Measurements from ENCODE around the gene PAK2. TPM values are rescaled to one million over a fixed set of nuclear protein-coding genes. Genes with fewer than 3 reads are reported as not detected.
"Not testable (repeated sequence)": the region's sequence is repeated elsewhere in the genome, so short reads cannot be mapped to it uniquely, and the experiment has no call there.

PAK2 gene
- total RNA-seq (2014; rRNA removed; shearing (Covaris generic)) = 26.8 and 29.5 TPM in 2 replicates

- DNase-seq (ENCODE audit: low spot score) = peak; percentile 90
These were observed at the start of gene PAK2 for GRCh38 chr3:196739671-196740480. Gene PAK2 (plus strand): TSS chr3:196739857. CDS start chr3:196782647, 42,790 bp downstream.

- no peak for DNase-seq (ENCODE audit: low spot score)
These were observed 49.6 kb upstream of the PAK2 start for GRCh38 chr3:196689941-196690660.

GRCh38 chr3:196691386-196691785, 48.3 kb upstream of the PAK2 start:
- no peak for DNase-seq (ENCODE audit: low spot score)

GRCh38 chr3:196694202-196694638, 45.4 kb upstream of the PAK2 start:
- no peak for DNase-seq (ENCODE audit: low spot score)

- DNase-seq (ENCODE audit: low spot score) = no peak
These were observed 44.5 kb upstream of the PAK2 start for GRCh38 chr3:196694941-196695848.

- no peak for DNase-seq (ENCODE audit: low spot score)
These were observed 43.8 kb upstream of the PAK2 start for GRCh38 chr3:196695849-196696226.

GRCh38 chr3:196697270-196697669, 42.4 kb upstream of the PAK2 start:
- no peak for DNase-seq (ENCODE audit: low spot score)

GRCh38 chr3:196699749-196700148, 39.9 kb upstream of the PAK2 start:
- DNase-seq (ENCODE audit: low spot score) = no peak

GRCh38 chr3:196700801-196701200, 38.9 kb upstream of the PAK2 start:
- DNase-seq (ENCODE audit: low spot score) = no peak

- no peak for DNase-seq (ENCODE audit: low spot score)
These were observed 33.3 kb upstream of the PAK2 start for GRCh38 chr3:196706327-196706726.

GRCh38 chr3:196706731-196707130, 32.9 kb upstream of the PAK2 start:
- DNase-seq (ENCODE audit: low spot score) = no peak

- no peak for DNase-seq (ENCODE audit: low spot score)
These were observed 32.1 kb upstream of the PAK2 start for GRCh38 chr3:196707566-196707965.

GRCh38 chr3:196708467-196708866, 31.2 kb upstream of the PAK2 start:
- no peak for DNase-seq (ENCODE audit: low spot score)

GRCh38 chr3:196711838-196712513, 27.7 kb upstream of the PAK2 start, which contains the start of the genes CEP19 and PIGX:
Gene CEP19 (minus strand): TSS chr3:196712250. CDS start chr3:196708657, 3,593 bp downstream.
Gene PIGX (plus strand): TSS chr3:196712377.
- DNase-seq (ENCODE audit: low spot score) = peak; percentile 85

- peak; percentile 55 for DNase-seq (ENCODE audit: low spot score)
These were observed 26.9 kb upstream of the PAK2 start for GRCh38 chr3:196712514-196713413.

GRCh38 chr3:196717162-196717561, 22.5 kb upstream of the PAK2 start:
- DNase-seq (ENCODE audit: low spot score) = not testable (repeated sequence)

- DNase-seq (ENCODE audit: low spot score) = no peak
These were observed 18.6 kb upstream of the PAK2 start for GRCh38 chr3:196721097-196721496.

- peak; percentile 61 for DNase-seq (ENCODE audit: low spot score)
These were observed 12.6 kb upstream of the PAK2 start for GRCh38 chr3:196726788-196727675.

GRCh38 chr3:196735751-196736150, 3.9 kb upstream of the PAK2 start:
- no peak for DNase-seq (ENCODE audit: low spot score)
